Stimulated activated CD4-positive, alpha-beta T cell treated with anti-CD3 and anti-CD28 coated beads, Interleukin-1b, Interleukin-23, amount 100 ng/mL, for 48 hours (primary cell): ENCODE results near the gene BEAN1.

Source experiments
- DNase-seq: peaks from one replicate; pipeline ENCODE4 v3.0.0-alpha.2; 2020

Gene BEAN1

GRCh38 chr16:66419527-66419926, 7.6 kb upstream of the BEAN1 start:
- DNase-seq: no peak

- no peak for DNase-seq
Observed at GRCh38 chr16:66420396-66420795, 6.7 kb upstream of the BEAN1 start.

GRCh38 chr16:66421891-66422290, 5.2 kb upstream of the BEAN1 start:
- DNase-seq: no peak

DNA sequence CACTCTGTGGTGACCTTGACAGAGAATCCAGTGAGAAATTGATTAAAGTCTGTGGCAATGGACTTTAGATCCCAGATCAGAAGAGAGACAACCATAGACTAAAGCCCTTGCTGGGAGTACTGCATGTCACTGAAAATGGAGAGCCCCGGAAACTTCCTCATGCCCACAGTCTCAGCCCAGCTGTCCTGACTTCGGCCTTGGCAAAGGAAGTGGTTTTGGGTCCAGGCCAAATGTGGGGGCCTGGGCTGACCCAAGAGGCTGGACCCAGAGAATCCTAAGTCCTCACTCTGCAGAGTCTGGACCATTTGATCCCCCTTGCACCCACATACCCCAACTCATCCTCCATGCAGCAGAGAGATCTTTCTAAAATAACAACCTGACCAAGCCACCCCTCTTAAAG, 4.7 kb upstream of the BEAN1 start:
- DNase-seq: no peak

GRCh38 chr16:66423177-66423576, 3.9 kb upstream of the BEAN1 start:
- DNase-seq: no peak

GRCh38 chr16:66425651-66426050, 1.4 kb upstream of the BEAN1 start:
- no peak for DNase-seq

GRCh38 chr16:66426112-66427035, 721 bp upstream of the BEAN1 start:
- DNase-seq: no peak

- DNase-seq: no peak
Observed at GRCh38 chr16:66427871-66428681, 981 bp downstream of the BEAN1 start.

DNA sequence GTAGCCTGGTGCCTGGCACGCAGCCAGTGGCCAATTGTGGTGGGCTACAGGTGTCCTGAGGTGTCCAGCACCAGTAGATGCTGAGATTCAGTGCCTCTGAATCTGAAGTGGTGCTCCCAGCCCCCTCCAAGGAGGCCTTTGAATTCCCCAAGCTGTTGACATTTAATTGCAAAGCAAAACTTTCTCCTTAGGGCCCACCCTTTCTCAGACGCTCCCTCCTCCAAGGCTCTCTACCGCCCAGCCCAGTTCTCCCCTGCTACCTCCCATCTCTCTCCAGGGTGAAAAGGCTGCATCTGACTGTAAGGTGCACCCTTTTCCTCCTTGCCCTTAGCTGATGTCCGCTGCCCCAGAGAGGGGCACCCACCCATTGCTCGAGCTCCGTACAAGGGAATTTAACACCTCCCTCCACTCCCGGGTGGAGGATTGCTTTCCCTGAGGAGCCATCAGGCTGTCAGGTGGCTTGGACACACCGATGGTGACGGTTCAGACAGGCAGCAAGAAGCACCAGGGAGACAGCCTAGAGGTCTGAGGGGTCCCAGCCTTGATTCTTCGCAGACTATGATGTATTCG, 1.7 kb downstream of the BEAN1 start:
- no peak for DNase-seq

- no peak for DNase-seq
Observed at GRCh38 chr16:66429290-66429962, 2.3 kb downstream of the BEAN1 start.

GRCh38 chr16:66430214-66430613, 3.1 kb downstream of the BEAN1 start:
- no peak for DNase-seq

DNA sequence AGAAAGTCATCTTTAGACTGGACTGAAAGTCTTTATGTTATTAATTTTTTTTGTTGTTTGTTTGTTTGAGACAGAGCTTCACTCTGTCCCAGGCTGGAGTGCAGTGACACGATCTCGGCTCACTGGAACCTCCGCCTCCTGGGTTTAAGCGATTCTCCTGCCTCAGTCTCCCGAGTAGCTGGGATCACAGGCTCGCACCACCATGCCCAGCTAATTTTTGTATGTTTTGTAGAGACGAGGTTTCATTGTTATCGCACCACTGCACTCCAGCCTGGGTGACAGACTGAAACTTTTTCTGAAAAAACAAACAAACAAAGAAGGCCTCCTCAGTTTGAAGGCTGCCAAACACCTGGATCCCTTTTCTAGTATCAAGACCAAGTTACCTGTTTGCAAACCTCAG, 4.7 kb downstream of the BEAN1 start:
- no peak for DNase-seq

- DNase-seq: no peak
Observed at GRCh38 chr16:66432429-66432828, 5.3 kb downstream of the BEAN1 start.

DNA sequence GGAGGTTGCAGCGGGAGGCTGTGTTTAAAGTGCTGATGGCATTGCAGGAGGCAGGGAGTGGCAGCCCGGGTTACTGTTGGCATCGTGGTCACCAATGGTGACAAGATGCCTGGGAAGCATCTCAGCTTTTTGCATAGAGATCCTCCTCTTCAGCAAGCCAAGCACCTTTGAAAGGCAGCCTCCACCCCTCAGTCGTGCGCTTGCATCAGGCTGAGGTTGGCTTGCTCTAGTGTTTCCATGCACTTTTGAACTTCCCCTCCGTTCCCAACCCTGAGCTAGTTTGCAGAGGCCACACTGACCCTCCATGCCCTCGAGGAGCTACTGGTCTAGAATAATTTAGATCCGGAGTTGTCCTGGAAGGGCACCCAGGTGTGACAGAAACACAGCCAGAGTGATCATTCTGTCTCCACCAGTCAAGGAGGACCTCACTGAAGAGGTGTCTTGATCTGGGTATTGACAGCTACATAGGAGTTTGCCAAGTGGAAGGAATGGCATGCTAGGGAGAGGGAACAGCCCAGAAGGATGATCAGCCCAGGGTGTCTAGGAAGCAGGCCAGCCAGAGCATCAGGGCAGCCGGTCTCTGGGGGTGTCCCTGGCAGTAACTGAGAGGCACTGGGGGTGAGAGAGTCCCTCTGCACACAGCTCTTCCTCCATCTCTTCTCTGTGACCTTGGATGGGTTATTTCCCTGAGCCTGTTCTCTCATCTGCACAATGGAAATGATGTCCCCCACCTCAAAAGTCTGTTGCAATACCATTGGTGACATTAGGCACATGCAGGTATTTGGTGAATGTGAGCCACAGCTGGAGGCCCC, 7.7 kb downstream of the BEAN1 start:
- DNase-seq: no peak

DNA sequence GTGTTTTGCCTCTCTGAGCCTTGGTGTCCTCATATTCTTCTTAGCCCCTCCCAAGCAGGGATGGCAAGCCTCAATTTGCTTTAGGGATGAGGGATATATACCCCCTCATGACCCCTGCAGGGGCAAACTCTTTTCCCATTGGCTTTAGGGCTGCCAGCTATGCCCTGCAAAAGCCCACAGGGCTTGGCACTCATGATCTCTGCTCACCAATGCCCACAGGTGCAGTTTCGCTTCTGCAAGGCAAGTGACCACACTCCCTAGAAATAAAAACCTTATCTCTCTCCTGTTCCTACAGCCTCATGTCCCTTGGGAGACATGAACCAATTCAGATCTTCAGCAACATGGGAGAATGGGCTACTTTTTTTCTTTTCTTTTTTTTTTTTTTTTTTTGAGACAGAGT, 8.8 kb downstream of the BEAN1 start:
- DNase-seq: no peak

DNA sequence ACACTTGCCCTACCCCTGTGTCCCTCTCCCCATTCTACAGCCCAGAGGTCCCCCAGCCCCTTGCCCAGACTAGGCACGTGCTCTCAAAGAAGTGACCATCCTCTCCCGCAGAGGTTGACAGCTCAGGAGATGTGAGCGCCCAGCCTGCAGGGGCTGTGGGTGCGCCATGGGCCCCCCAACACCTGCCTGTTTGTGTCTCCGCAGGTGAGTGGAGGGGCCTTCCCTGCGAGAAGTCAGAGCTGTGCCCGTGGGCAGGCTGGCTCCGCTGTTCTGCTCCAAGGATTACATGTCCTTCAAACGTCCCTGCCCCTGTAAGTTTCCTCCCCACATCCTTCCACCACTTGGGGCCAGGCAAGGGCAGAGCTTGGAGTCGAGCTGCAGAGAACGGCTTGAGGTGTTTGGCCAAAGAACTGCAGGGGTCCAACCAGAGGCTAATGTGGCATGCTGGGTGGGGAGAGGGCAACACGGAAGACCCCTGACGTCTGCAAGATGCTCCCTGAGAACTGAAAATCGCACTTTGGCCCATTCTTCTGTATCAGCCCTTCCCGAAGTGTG, 10.4 kb downstream of the BEAN1 start:
- DNase-seq: no peak

GRCh38 chr16:66438536-66438935, 11.4 kb downstream of the BEAN1 start:
- no peak for DNase-seq

DNA sequence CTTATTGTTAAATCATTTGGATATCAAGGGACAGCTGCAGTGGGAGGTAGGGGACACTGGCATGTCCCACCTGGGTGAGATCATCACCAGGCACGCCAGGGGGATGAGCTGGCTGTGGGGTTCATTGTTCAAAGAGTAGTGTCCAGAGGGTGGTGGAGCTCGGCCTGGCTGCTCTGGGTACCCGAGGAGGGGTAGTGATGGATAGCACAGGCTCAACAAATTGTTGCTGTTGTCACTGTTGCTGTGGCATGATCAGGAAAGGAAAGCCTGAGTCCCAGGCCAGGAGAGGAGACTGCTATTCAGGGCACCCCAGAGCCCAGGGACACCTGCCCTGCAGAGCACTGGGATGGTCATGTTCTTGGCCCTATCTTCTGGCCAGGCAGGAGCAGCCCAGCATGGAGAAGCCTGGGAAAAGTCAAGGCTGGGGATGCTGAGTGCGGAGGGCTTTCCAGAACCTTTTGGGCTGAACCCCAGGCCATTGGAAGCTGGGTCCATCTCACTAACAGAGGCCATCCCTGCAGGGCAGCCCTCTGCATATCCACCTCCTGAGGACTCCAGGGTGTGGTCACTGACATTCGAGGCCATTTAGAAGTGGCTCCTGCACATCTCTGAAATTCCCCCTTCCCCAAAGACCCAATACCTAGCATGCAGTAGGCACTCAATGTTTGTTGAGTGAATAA, 12.1 kb downstream of the BEAN1 start:
- no peak for DNase-seq

GRCh38 chr16:66440271-66440802, 13.2 kb downstream of the BEAN1 start:
- no peak for DNase-seq

DNA sequence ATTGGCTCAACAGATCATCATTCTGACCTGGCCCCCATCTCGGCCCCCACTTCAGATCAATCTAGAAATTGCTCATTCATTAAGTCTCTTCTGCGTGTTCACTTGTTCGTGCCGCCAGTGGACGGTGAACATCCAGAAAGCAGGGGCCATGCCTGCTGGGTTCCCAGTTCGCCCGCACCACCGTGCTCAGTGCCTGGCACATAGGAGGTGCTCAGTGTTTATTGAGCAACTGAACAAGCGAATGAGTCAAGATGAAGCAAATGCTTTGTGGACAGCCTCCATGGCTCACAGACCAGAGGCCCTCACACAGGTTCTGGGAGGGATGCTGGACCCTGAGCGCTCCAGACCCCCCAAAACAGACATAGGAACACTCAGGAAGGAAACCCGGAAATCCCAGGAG, 13.9 kb downstream of the BEAN1 start:
- no peak for DNase-seq
